Esophagus squamous epithelium (tissue), 4 donors: Measurements from ENCODE around the gene FUT3.

Source experiments
- CTCF ChIP-seq, 6 experiments: fragments of 450-650 bp in 4 of 6; fragments of 200-600 bp in 2 of 6; sonication (generic) in 2 of 6; IDR thresholded peaks; one replicate each; pipeline ENCODE4 v1.5.1; 2016 to 2019; ENCODE audit warnings: antibody characterized with exemption in 6 of 6, mild to moderate bottlenecking in 4 of 6, moderate library complexity in 4 of 6
- POLR2A ChIP-seq, 4 donors: fragments of 450-650 bp; IDR thresholded peaks; one replicate each; pipeline ENCODE4 v1.6.1; 2017; ENCODE audit warnings: antibody characterized with exemption in 4 of 4, mild to moderate bottlenecking in 4 of 4, moderate library complexity in 3 of 4

GRCh38 chr19:5800361-5801270 is 50.6 kb downstream of the FUT3 start:
- TF ChIP-seq CTCF (IDR thresholded peaks at IDR 0.05) (no peak), POLR2A (IDR thresholded peaks at IDR 0.05) (no peak)
